Activated CD4-positive, CD25-positive, alpha-beta regulatory T cell treated with anti-CD3 and anti-CD28 coated beads, Interleukin-2, amount 50 U/mL, for 72 hours (primary cell): Measurements from ENCODE around the gene EFEMP1.

Source experiments
- DNase-seq: peaks from one replicate; pipeline ENCODE4 v3.0.0; 2021

EFEMP1 gene

GRCh38 chr2:55931281-55931680, 7.7 kb upstream of the EFEMP1 start:
- DNase-seq = no peak

- DNase-seq = no peak
These were observed 5.9 kb upstream of the EFEMP1 start for GRCh38 chr2:55929476-55929875.

- no peak for DNase-seq
These were observed 3.4 kb upstream of the EFEMP1 start for GRCh38 chr2:55926974-55927373.

- DNase-seq = no peak
These were observed 2.7 kb upstream of the EFEMP1 start for GRCh38 chr2:55926246-55926645.

GRCh38 chr2:55923982-55924321, 370 bp upstream of the EFEMP1 start:
- no peak for DNase-seq

- DNase-seq = no peak
These were observed 1.2 kb downstream of the EFEMP1 start for GRCh38 chr2:55922291-55922907.

- no peak for DNase-seq
These were observed 4.0 kb downstream of the EFEMP1 start for GRCh38 chr2:55919574-55919973.

- DNase-seq = no peak
These were observed 4.7 kb downstream of the EFEMP1 start for GRCh38 chr2:55918856-55919255.

GRCh38 chr2:55917713-55918390, 5.7 kb downstream of the EFEMP1 start:
- DNase-seq = no peak

- no peak for DNase-seq
These were observed 6.5 kb downstream of the EFEMP1 start for GRCh38 chr2:55917117-55917516.

GRCh38 chr2:55916473-55917049, 7.0 kb downstream of the EFEMP1 start:
- no peak for DNase-seq

GRCh38 chr2:55914786-55915185, 8.8 kb downstream of the EFEMP1 start:
- no peak for DNase-seq

- no peak for DNase-seq
These were observed 10.7 kb downstream of the EFEMP1 start for GRCh38 chr2:55912926-55913325.

GRCh38 chr2:55910077-55910476, 13.5 kb downstream of the EFEMP1 start:
- DNase-seq = no peak

- no peak for DNase-seq
These were observed 15.9 kb downstream of the EFEMP1 start for GRCh38 chr2:55907686-55908085.

- DNase-seq = no peak
These were observed 16.6 kb downstream of the EFEMP1 start for GRCh38 chr2:55906993-55907392.

- DNase-seq = no peak
These were observed 19.9 kb downstream of the EFEMP1 start for GRCh38 chr2:55903727-55904126.

GRCh38 chr2:55902971-55903370, 20.6 kb downstream of the EFEMP1 start:
- DNase-seq = no peak

- no peak for DNase-seq
These were observed 21.2 kb downstream of the EFEMP1 start for GRCh38 chr2:55902429-55902828.

GRCh38 chr2:55901941-55902340, 21.6 kb downstream of the EFEMP1 start:
- DNase-seq = no peak

GRCh38 chr2:55901322-55901721, 22.3 kb downstream of the EFEMP1 start:
- DNase-seq = no peak

- no peak for DNase-seq
These were observed 23.7 kb downstream of the EFEMP1 start for GRCh38 chr2:55899881-55900280.

GRCh38 chr2:55898386-55899040, 25.1 kb downstream of the EFEMP1 start:
- DNase-seq = no peak

- no peak for DNase-seq
These were observed 26.9 kb downstream of the EFEMP1 start for GRCh38 chr2:55896633-55897032.
